Activated CD8-positive, alpha-beta memory T cell treated with anti-CD3 and anti-CD28 coated beads, Interleukin-2, amount 50 U/mL, for 1 hour (primary cell): ENCODE results near the gene ITPR3.

Source experiments
- DNase-seq: peaks from one replicate; pipeline ENCODE4 v3.0.0-alpha.2; 2020; ENCODE audit errors: extremely low read depth

ITPR3 gene

DNA sequence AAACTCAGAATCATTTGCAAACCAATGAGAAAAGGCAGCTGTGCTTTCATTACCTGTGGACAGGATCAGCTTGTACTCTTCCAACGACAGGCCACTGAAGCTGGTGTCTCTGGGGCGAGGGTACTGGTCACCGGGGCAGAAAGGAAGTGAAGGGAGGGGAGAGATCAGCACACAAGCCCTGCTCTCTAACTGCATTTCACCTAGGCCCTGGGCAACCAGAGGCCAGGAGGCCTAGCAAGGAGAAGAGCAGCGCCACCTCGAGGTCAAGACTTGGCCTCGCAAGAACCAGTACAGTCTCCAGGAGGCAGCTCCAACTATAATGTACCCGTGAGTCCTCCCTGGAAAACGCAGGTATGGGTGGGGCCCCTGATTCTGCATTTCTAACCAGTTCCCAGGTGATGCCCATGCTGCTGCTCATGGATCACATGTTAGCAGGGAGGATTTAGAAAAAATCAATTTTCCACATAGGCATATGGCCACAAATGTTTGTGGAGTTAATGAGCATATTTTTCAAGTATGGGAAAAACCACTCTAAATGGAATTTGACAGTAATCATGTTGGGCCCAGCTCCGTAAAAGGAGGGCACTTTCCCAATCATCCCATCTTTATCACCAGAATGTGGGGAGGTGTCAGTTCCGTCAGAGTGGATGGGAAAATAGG lies 79.4 kb downstream of the ITPR3 start:
- DNase-seq: peak; percentile 34

DNA sequence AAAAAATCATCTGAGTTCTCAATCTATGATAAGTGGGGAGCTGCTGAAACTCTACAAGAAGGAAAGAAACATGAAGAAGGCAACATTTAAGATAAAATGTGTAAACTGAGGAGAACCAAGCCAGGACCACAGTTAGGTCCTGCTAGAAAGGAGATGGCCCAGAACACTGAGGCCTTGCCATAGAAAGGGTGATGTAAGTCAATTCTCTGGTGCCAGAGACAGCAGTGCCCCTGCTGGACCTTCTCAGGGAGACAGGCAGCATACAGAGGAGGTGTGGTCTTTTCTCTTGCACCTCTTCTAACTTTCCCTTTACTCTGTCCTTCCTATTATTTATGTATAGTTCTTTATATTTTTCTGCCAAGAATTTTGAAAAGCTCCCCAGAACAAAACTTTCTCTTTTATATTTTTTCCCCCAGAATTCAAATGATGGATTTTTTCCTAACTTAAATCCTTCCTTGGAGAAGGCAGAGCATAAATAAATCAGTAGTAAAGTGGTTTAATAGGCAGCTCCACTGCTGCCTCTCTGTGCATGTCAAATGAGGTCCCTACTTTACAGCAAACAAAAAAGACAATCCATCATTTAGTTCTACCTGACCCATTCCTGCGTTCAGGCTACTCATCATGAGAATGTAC lies 81.3 kb downstream of the ITPR3 start:
- DNase-seq: no peak

DNA sequence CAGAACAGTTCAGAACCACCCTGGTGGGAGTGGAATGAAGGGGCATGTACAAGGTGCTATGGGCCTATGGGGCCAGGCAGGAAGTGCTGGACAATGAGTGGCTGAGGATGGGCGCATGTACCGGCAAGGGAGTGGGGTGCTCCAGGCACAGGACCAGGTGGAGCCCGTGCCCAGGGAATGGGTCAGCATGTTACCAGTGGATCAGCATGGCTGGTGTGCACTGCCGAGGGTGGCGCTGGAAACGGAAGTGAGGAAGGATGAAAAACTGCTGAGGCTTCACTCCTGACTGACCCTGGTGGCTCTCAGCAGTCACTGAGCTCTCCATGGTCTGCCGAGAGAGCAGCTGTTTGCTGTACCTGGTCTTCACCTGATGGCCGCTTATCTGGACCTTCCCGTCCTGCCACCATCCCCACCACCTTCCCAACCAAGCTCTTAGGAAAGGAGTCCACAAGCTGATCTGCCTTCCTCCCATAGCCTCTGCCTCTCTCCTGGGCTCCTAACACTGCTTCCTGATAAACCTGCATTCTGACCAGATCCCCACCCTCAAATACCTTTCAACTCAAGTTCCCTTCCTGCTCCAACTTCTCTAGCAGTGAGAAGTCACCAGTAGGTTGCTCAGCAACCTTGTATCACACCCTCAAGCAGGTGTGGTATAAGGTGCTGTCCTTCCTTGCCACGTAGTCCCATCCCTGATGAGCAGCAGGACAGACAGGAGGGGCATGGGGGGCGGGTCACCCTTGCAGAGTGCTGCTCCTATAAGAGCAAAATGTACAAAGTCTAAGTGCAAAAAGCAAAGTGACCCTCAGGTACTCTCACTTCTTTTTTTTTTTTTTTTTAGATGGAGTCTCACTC lies 83.3 kb downstream of the ITPR3 start:
- no peak for DNase-seq

DNA sequence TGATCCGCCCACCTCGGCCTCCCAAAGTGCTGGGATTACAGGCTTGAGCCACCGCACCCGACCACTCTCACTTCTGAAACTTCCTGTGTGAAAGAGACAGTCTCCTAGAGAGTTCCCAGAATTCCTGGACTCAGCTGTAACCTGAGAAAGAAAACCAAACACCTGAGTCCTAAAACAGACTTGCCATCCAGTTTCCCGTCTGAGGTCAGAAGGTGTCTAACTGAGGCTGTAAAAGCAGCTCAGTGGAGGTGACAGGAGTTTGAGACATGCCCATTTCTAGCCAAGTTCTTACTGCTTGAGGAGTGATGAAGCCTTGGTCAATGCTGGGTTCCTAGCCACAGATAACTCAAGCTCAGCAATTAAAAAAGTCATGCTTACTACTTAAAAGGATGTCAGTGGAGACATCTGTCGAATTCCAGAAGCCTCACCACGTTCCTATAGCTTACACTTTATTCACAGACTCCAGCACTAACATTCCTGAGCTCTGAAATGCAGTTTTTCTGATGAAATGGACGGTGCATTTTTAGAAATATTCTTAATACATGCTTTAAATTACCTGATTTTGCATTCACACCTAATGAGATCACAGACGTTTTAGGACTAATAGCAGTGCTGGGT lies 84.3 kb downstream of the ITPR3 start:
- DNase-seq: no peak

DNA sequence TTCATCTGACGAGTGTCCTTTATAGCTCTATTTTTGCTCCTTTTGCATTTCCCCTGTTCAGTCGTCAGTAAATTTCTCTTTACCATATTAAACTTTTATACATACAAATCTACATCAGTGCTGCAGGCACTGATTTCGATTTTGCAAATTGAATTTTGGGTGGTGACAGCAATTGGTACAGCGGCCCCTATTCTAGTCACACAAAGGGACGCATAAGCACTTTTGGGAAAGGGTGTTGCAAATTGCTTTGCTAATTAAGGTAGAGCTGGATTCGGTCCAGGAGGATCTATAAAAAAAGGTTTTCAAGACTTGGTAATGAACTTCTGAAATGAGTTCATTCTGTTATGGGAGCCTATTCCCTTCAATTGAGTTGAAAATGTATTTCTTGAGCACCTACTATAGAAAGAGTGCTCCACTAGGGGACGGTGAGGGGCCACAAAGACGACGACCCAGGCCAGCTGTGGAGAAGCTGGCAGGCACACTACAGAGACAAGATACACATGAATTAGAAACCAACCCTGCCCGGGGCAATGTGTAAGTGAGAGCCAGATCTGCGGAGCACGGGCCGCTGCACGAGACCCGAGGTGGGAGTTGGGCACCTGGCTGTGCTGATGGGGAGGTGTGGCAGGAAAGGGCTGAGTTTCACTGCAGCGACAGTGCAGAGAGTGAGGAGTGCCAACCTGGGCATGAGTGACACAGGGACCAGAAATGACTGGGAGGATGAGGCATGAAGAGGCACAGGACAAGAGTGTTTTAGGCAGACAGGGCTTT lies 85.0 kb downstream of the ITPR3 start:
- DNase-seq: no peak

DNA sequence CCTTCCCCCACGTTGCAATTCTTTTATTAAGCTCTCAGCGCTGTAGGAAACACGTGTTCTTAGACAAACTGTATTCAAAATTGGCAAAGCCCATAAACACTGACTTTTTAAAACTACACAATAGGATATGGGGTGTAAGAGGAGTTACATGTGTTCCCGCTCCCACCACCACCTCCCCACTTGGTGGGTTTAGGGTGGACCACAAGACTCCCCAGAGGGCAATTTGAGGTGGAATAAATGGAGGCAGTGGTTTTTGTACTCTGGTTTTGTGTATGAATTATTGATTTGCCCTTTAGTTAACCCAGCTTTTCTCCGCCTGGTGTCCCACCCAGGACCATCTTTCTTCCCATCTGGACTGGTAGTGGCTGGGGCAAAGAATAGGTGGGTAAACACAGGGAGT lies 86.6 kb downstream of the ITPR3 start:
- DNase-seq: no peak

DNA sequence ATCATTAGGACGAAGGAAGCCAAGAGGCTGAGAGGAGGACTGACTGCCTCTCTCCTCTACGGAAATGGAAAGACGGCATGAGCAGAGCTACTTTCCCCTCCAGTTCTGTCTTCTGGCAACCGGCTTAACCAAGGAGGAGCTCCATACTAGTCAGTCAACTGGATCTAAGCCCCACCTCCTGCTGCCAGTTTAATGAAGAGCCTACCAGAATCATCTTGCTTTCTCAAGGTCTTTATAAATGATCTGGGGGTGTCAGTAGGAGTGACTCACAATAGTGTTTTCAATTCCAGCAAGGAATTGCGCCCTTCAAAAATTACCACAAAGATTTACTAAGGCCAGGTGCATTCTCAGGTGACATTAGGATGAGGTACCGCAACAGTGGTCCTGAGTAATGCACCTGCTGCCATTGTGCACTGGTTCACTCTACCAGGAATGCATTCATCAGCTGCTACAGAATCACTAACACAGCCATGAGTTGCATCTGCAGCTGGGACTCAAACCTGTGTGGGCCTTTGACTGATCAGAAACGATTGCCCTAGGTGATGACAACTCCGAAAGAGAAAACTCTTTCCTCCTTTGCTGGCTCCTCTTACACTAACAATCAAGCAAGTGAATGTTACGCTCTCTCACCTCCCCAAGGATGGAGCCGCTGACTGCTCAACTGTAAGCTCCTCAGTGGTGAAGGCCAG lies 87.5 kb downstream of the ITPR3 start:
- DNase-seq: no peak

DNA sequence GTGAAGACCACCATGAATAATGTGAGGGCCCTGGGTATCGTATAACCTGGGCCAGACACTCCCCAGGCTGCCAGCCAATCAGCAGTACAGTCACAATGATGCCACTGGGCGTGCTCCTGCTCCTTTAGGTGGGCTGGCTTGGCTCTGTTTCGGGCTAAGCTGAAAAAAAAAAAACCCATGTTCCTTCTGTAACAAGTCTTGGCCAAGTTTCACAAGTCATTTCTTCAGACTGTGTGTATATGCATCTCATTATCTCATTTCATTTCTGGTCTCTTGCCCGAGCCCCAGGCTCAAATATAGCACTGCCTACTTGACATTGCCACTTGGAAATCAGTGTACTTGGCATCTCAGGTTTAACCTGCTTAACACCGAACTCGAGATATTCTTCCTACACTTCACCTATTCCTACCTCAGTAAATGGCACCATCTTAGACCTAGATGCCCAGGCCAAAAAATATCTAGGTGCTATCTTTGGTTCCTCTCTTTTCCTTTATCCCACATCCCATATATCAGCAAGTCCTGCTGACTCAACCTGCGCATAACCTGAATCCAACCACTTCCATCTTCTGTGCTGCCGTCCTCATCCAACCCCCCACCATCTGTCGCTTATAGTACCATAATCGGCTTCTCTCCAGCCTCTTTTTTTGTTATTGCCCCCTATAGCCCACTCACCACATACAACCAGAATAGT lies 88.6 kb downstream of the ITPR3 start:
- no peak for DNase-seq

DNA sequence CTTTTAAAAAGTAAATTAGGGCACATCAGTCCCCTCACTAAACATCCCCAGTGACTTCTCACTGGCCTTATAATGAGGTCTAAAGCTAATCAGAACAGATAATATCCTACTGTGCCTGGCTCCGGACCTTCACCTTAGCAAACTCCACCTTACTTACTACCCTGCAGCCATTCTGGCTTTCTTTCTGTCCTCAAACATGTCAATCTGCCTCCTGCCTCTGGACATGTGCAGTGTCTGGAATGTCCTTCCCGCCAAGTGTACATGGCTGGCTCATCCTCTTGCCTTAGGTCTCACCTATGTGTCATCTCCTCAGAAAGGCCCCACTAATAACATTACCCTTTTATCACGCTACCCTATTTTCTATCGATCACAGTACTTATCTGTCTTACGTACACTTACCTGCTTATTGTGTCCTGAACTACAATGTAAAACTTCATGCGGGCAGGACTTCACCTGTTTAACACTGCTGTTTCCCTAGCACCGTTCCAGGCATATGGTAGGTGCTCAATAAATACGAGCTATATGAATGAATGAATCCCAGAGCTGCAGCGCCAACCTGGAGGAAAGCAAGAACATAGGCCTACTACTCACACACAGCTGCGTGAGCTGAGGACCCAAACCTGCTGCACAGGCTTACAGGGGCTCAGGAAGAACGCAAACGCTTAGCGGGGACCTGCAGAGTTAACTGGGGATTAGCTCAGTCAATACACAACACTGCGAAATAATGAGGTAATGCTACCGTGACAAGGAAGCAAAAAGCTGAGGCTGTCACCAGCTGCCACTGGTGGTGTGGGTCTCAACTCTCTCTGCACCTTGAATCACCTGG lies 89.4 kb downstream of the ITPR3 start:
- no peak for DNase-seq

DNA sequence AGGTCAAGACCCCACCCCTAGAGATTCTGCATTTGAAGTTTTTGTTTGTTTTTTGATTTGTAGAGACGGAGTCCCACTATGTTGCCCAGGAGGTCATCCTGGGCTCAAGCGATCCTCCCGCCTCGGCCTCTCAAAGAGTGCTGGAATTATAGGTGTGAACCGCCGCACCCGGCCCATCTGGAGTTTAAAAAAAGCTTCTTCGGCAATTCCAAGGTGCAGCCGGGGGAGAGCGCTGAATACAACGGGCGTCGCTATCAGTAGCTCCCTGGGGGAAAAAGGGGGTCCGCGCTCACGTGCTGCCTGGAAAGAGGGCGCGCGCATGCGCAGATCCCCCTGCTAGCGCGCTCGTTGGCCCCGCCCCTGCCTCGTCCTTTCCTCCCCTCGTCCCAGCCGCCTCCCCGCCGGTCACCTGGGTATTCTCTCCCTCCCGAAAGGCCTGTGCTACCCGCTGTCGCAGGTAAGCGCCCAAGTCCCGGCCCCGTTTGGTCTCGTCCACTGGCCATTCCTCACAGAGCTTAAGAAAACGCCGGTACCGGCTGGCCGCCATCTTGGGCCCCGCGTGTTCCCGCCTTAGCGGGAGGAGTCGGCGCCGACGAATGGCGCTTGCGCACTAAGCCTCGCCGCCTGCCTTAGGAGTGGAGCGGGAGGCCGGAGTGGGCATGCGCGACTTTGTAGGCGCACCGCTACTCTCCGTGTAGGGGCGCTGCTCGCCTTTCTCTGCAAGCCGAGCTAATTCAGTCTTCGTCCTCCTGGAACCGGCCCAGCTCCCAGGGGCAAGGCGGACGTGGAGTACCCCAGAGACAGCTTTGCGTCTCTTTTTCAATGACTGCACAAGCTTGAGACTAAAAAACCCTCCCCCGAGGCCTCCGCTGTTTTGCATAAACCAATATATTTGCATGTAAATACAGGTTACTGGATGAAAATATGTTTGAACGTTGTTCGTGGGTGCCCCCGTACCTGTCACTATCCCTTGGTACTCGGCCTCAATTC lies 90.3 kb downstream of the ITPR3 start, which contains the start of gene UQCC2:
Gene UQCC2, minus strand, starts transcription at position 561 of the 990 bp plus-strand sequence. Its CDS starts 14 bp downstream, at position 547.
- peak; percentile 92 for DNase-seq

DNA sequence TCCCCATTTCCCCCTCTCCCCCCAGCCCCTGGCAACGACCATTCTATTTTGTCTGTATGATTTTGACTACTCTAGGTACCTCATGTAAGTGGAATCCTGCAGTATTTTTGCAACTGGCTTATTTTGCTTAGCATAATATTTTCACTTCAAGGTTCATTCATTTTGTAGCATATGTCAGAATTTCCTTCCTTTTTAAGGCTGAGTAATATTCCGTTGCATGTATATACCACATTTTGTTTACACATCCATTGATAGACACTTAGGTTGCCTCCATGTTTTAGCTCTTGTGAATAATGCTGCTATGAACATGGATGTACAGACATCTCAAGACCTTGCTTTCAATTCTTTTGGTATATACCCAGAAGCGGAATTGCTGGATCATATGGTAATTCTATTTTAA lies 91.8 kb downstream of the ITPR3 start:
- DNase-seq: no peak

DNA sequence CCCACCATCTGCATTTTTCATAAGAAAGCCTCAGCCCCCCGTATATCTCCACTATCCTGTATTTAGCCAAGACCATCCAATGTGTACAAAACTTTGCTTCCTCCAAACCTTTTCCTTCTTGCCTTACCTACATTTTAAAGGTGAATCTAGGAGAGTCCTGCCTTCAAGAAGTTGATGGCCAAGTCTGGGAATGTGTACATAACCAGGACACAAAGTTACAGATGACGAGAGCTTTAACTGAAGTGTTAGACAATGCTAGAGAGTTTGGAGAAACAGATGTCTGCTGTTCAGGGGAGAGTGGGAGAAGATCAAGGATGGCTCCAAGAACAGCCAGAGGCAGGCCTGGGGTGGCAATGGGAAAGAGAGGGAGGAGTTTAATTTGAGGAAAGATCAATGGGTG lies 92.7 kb downstream of the ITPR3 start:
- no peak for DNase-seq

DNA sequence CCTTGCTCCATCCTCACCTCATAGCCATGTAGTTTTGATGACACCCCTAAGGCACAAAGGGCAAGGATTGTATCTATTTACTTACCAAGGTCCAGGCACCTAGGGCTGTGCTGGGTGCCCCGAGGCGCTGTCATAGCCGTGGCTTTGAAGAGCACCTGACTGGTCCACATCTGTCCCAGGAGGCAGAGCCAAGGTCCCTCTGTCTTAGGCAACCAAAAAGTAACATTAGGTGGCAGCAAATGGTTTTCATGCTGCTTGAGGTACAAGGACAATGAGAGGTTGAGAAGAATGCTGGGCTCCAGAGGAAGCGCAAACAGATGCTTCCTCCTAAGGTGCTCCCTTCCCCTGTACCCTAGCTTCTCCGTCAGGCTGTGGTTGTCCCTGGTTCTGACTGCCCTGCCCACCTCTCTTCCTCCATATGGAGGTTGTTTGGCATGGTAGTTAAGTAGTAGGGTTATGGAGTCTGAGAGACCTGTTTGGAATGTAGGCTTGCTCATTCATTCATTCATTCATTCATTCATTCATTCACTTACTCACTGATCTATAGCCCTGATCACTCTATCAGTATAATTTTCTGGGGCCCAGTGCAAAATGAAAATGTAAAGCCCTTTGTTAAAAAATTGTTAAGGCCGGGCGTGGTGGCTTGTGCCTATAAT lies 93.4 kb downstream of the ITPR3 start:
- DNase-seq: no peak

DNA sequence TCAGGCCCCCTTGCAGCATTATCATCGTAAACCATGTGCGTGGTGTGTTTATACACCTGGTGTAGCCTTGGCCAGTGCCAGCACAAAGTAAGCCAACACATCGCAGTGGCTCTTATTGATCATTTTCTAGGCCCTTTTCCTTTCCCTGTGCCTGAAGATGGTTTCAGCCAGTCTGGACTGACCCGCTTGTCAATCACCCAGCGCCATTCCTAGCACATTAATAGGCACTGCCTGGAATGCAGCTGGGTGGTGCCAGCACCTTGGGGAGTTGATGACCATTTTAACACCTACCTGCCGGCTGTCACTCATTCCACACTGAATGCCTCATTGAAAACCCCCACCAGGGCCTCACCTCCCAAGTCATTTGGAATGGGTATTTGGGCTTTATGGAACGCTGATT lies 95.3 kb downstream of the ITPR3 start:
- DNase-seq: no peak

DNA sequence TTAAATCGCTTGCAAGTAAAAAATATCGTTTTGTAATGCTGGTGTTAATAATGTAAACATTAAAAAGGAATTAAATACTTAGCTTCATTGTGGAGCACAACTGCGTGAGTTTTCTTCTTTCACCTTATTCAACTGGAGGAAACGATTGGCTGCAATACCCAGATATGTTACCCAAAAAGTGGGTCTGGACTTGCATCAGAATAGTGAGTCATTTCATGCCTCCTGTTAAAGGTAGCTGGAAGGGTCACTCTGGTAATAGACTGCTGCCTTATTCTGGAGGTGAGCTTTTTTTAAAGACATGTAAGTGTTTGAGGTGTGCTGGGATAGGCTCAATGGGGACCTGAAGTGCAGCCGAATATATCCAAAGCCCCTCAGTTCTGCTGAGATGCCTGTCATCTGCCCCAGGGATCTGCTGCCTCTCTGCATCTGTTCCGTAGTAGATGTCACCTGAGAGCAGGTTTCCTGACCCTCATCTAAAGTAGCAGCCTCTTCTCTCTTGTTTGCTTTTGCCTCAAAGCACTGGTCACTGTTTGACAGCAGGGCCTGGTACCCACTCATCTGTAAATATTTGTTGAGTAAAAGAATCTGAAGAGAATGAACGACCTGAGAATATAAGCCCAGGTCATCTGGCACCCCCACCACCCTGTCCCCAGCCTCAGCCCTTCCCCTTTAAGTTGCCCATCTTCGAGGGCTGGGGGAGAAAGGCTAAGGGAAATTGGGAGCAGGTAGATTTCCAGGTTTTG lies 95.9 kb downstream of the ITPR3 start:
- no peak for DNase-seq

DNA sequence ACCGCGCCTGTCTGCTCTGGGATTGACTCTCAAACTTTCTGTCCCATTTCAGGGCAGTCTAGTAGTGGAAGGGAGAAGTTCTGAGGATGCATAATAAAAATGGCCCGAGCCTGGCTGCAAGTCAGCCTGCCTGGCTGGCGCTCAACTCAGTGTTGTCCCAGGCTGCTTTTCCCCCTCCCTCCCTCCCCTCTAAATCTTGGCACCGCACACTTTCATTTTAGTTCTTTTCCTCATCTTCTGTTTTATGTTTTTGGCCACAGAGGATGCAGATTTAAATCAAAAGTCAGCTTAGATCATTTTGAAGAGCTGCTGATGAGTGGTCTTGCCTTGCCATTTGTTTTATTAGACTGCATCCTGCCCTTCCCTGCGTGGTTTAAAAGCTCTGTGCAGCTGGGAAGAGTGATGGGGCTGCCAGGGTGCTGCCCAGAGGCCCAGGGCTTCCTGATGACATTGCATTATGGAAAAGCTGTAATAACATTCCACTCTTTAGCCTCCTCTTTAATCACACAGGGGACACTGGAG lies 96.9 kb downstream of the ITPR3 start:
- no peak for DNase-seq

DNA sequence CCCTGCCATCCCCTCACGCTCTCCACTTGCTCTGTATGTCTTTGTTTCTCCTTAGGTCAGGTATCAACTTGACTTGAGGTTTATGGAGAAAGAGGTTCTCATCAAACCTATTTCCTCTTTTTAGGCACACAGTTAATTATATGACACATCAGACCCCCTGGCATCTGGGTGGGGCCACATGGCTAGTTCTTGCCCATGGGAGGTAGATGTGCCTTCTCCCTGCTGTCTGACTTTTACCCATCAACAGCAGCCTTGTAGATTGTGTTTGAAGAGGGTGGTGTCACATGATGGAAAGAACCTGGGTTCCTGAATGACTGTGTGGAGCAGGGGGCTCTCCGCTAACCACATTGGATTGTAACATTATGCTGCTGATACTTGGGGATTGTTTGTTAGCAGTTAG lies 97.6 kb downstream of the ITPR3 start:
- DNase-seq: no peak
